OCI-LY1 (cell line): Measurements from ENCODE around the gene ZDHHC14.

Source experiments
- CTCF ChIP-seq: fragments of 200-600 bp; sonication (generic), shearing (Covaris generic); IDR thresholded peaks from 2 replicates; pipeline ENCODE4 v1.5.1; 2017; ENCODE audit warnings: mild to moderate bottlenecking, antibody characterized with exemption, low read length, moderate library complexity, mixed read lengths
- EZH2 ChIP-seq: fragments of 200-600 bp; sonication (generic), shearing (Covaris generic); IDR thresholded peaks from 2 replicates; pipeline ENCODE4 v1.8.0; 2017; ENCODE audit warnings: borderline replicate concordance, mixed run types, mild to moderate bottlenecking, antibody characterized with exemption, low read length, moderate library complexity, mixed read lengths

- TF ChIP-seq CTCF (no peak), EZH2 (no peak)
Measured at GRCh38 chr6:157615951-157616350, 235.0 kb downstream of the ZDHHC14 start.
